Measurements from ENCODE around the gene MYO10.

MYO10 gene

DNA sequence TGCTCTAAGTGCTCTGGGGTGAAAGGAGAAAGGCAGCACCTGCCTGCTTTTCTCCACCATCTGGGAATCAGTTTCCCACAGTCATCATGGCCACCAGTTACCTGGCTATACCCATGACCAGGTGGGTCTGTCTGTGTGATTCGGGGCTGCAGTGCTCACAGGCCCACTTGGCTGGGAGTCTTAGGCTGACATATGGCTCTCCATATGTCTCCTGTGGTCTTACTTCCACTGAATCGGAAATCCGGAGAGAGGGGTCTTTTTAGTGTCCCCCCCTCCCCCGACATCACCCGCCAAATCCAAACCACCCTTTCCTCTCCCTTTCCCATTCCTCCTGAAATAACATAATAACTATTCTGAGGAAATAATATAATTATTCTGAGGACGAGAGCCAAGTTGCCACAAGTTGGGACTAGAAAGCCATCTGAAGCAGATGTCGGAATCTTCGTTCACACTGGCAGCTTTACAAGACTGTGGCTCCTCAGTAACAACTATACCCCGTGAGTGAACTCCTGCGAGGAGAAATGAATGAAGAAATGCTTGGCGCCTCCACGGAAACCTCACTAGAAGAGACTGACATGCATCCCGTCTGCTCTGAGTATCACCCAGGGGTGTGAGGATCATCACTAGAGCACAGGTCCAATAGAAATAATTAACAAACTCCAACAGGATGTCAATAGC, 143.4 kb downstream of the MYO10 start:
- in situ Hi-C loops (cut with MboI; ENCODE audit: low sequenced_read_pairs) = loop anchor here (25.0 kb wide), 1 partner anchor 1520 kb away; no protein-coding TSS in a partner anchor

DNA sequence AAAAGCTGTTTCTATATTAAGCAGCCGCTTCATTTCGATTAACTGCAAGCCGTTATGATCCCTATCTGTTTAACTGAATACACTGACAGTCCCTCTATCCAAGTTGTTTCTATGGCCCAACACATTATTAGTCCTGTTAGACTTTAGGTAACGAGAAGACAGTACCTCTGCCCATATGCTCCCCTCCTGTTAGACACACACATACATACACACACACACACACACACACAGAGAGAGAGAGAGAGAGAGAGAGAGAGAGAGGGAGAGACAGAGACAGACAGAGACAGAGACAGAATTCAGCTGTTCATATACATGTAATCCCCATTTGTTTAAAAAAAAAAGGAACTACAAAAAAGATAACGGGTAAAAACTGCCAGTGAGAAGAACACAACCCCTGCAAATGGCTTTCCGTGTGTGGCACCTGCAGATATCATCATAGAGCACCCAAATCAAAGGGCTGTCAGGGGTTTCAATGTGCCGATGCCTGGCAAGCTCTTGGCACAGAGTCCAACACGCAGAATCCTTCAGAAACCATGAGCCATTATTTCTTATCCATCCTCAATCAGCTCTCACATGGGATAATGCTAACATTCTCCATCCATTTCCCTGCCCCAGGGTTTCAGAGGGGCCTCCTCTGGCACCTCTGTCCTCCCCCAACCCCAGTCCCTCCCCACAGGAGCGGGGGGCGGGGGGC, 144.0 kb downstream of the MYO10 start:
- in situ Hi-C loops (cut with MboI; ENCODE audit: low sequenced_read_pairs) = loop anchor here (25.0 kb wide), 1 partner anchor 1520 kb away; no protein-coding TSS in a partner anchor

DNA sequence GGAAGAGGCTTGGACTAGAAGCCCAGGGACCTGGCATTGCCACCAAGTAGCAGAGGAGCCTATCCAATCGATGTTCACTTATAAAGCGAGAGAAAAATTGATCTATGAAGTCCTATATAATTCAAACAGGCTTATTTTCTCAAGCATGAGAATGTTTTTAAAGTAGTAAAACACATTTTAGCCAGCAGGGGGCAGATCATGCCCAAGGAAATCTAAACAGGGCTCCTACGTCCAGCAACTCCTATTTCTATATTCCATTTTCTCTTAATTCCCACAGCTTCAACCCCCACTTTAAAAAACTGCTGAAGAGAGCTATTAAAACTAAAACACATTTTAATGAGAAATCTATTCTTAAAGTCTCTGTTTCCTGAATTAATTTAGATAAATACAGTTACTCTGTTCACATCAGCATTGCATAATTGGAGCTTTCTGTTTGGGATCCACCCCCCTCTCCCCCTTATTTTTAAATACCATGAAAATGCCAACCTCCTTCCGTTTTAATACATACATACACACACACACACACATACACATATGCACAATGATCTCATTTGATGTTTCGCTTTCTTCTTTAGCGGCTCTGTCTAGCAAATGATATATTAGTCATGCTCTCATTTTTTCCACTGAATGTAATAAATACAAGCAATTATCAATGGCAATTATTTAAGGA, 144.9 kb downstream of the MYO10 start:
- in situ Hi-C loops (cut with MboI; ENCODE audit: low sequenced_read_pairs) = loop anchor here (25.0 kb wide), 1 partner anchor 1521 kb away; no protein-coding TSS in a partner anchor

DNA sequence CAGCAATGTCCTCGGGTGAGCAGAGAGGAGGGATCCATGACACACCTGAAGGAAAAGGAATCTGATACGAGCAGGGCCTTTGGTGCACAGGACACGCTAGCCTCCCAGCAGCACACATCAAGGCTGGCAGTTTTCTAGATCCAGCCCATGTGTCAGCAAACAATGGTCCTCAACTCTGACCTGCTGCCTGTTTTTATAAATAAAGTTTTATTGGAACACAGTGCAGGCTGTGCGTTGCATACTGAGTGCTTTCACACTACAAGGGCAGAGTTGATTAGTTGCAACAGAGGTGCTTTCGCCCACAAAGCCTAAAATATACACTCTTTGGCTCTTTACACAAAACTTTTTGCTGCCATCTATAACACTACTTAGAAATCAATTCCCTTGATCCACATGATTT, 147.1 kb downstream of the MYO10 start:
- in situ Hi-C loops (cut with MboI; ENCODE audit: low sequenced_read_pairs) = loop anchor here (5.0 to 25.0 kb wide), 2 partner anchors 398 to 1523 kb away; no protein-coding TSS in a partner anchor

DNA sequence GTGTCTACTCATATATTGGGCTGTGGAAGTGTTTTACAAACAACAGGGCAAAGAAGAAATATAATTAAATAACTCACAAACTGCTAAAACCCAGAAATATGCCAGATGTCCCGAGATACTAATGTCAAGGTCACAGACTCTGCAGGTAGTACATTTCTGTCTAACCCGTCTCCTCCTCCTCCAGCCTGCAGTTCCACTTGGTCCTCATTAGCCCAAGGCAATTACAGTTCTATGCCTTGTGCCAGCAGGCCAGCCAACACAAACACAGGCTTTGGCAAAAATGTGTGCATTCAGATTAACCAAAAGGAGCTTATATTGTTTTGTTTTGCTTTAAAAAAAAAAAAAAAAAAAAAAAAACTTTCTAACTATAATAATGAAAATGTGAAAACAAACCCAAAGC, 148.8 kb downstream of the MYO10 start:
- in situ Hi-C loops (cut with MboI; ENCODE audit: low sequenced_read_pairs) = loop anchor here (5.0 to 25.0 kb wide), 2 partner anchors 400 to 1525 kb away; no protein-coding TSS in a partner anchor

DNA sequence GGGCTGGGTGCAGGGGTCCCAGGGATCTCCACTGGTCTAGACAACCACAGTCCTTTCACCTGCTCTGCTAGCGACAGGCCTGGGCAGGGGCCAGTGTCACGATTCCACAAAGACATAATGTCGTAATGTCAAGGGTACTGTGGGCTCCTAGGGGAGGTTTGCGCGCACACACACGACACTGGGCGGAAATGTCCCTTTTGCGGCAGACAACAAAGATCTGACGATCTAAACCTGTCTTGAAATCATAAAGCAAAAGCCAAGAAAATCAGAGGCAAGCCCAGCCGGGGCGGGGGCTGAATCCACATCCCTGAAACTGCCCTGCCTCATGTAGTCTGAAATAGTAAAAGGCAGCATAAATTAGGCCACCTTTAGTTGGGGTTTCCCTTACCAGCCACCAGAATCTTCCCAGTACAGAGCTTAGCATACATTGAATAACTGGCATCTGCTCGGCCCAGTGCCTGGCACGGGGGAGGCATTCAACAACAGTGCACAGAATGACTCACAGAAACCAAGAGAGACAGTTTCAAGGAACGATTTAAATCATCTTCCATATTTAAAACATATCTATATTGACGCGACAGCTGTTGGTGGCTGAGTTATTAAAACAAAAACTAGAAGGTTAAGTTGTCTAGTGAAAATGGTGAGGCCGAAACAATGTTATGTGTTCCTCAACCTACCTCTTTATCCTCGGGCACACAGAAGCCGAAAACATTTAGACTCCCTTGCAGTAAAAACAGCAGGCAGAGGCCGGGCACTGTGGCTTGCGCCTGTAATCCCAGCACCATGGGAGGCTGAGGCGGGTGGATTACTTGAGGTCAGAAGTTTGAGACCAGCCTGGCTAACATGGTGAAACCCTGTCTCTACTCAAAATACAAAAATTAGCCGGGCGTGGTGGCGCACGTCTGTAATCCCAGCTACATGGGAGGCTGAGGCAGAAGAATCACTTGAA, 151.0 kb downstream of the MYO10 start:
- in situ Hi-C loops (cut with MboI; ENCODE audit: low sequenced_read_pairs) = loop anchor here (5.0 to 25.0 kb wide), 2 partner anchors 402 to 1527 kb away; no protein-coding TSS in a partner anchor

DNA sequence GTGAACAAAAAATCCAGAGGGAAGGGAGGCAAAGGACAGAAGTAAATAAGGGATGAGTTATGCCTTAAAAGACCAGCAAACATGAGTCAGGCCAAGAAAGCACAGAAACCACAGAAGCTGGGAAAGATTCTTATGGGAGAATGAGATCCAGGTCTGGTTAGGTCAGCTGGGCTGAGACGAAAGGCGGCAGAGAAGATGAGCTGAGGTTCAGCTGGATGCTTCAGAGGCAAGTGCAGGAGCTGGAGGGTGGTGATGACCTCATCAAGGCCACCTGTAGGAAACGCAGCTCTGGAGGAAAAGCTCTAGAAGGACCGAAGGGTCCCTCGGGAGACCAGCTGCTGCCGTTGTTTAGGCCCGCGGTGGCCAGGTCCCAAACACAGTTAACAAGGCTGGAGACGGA, 152.0 kb downstream of the MYO10 start:
- in situ Hi-C loops (cut with MboI; ENCODE audit: low sequenced_read_pairs) = loop anchor here (25.0 kb wide), 1 partner anchor 1528 kb away; no protein-coding TSS in a partner anchor

DNA sequence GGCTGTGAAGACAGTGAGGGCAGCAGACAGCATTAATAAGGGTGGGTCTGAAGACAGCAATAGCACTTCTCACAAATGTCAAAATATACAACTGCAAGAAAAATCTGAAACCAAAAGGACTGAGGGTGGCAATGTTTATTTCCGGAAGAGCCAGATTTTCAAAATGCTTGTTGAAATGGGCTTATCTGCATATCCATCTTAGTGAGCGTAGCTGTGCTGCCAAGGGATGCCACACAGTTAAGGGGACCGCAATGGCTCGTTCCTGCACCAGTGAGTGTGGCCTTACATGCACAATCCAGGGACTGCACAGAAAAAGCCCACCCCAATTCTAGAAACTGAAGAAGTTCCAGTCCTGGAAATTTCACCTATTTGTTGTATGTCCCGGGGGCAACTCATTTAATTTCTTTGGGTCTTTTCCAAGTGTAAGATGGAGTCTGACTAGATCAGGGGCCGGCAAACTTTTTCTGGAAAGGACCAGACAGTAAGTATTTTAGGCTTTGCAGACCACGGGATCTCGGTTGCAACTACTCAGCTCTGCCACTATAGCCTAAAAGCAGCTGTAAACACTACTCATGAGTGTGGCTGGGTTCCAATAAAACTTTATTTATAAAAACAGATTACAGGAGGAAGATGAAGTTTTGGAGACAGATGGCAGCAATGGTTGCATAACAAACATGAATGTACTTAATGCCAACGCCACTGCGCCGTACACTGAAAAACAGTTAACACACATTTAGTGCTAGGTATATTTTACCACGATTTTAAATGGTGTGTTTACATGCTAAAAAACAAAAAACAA, 154.1 kb downstream of the MYO10 start:
- in situ Hi-C loops (cut with MboI; ENCODE audit: low sequenced_read_pairs) = loop anchor here (25.0 kb wide), 1 partner anchor 1530 kb away; no protein-coding TSS in a partner anchor

DNA sequence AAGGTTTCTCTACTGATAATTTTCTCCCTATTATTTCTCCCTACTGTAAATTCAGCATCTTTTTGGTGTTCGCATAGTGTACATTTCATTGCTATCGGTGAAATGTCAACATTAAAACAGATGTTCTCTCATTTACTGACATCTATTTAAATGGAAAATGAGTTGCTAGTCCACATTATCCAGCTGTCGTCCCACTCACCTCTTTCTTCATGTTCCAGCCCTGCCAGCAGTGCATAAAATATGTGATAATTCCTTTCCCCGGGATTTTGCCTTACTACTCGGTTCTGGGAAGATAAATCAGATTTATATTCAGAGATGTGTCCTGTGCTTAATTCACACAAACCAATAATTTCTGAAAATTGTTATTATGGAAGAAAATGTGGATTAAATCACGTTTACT, 155.8 kb downstream of the MYO10 start:
- in situ Hi-C loops (cut with MboI; ENCODE audit: low sequenced_read_pairs) = loop anchor here (25.0 kb wide), 1 partner anchor 1532 kb away; no protein-coding TSS in a partner anchor

DNA sequence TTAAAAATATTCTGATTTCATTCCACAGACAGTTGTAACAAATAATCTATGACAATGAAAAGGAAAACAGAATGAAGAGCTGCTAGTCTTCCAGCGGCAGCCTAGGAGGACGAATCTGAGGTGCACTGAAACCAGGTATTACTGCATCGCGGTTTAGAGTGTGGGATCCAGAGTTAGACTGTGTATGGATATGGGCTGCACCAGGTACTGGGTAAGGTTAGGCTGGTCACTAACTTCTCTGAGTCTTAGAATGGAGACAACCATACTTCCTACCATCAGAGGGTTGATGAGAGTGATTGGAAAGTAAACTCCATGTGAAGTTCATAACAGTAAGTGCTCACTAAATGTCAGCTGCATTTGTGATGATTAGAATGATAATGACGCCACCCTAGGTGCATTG, 158.7 kb downstream of the MYO10 start:
- in situ Hi-C loops (cut with MboI; ENCODE audit: low sequenced_read_pairs) = loop anchor here (25.0 kb wide), 1 partner anchor 1535 kb away; no protein-coding TSS in a partner anchor

DNA sequence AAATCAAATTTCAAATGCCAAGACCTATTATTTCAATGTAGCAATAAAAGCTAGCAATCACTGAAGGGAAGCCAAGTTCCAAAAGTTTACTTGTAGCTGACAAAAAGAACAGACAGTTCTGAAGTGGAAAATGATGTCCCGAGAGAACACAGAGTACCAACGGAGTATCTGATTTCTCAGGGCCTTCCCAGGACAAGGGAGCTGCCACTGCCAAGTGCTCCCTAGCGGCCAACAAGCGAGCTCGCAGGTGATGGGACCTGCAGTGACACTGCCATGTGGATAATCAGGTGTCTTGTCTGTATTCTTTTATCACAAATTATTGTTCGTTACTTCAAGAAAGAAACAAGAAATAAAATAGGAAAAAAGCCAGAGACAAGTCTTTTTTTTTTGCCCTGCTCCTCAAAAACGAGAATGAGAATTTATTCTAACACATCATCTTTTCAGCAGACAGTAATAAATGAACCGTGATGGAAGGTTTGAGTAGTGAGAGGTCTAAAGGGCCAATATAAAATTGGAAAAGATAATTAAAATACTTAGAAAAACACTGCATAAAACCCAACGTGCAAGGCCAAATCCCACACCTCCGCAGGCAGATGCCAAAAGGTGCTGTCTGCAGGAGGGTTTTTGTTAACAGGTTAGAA, 159.4 kb downstream of the MYO10 start:
- in situ Hi-C loops (cut with MboI; ENCODE audit: low sequenced_read_pairs) = loop anchor here (25.0 kb wide), 1 partner anchor 1536 kb away; no protein-coding TSS in a partner anchor

DNA sequence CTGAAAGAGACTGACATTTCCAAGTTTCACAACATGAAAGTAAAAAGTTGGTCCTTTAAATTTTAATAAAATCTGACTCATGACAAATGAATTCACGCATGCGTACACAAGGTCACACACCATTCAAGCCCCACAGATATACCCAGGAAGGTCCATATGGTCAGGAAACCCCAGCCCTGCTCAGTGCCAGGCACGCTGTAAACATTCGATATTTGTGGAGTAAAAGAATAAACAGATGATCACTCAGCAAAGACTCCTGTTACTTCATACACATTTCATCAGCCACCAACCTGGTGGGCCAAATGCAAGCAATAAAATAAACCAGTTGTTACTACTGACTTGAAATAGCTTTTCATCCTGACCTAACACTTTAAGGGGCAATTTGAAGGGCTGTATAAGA, 161.3 kb downstream of the MYO10 start:
- in situ Hi-C loops (cut with MboI; ENCODE audit: low sequenced_read_pairs) = loop anchor here (25.0 kb wide), 1 partner anchor 1537 kb away; no protein-coding TSS in a partner anchor

DNA sequence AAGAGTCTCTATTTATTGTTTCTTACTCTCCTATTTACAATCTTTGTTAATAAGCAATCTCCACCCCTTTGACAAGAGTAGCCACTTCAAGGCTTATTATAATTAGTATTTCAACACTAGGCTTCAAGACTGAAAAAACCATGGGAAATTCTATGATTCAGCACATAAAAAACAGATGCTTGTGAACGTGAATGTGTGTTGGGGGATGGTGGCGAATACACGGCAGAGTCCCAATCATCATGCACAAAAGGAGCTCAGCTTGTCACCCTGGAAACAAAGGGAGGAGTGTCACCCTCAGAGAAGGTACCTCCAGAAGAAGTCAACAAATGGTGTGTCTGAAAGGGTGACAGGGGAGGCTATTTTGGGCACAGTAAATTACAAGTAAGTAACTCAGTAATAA, 162.1 kb downstream of the MYO10 start:
- in situ Hi-C loops (cut with MboI; ENCODE audit: low sequenced_read_pairs) = no loop called here

DNA sequence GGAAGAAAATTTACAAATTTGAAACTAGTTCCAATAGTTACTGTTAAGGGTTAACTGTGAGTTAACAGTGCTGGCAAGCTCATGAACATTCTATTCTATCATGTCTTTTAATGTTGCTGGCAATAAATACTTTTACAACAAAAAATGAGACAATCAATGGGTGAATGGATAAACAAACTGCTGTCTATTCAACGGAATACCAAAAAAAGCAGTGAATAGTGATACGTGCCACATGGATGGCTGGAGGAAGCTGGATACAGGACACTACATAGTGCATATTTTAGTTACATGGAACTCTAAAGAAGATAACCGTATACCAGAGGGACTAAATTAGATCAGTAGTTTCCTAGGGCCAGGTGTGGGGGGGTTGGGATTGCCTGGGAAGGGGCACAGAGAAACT, 163.5 kb downstream of the MYO10 start:
- in situ Hi-C loops (cut with MboI; ENCODE audit: low sequenced_read_pairs) = no loop called here

DNA sequence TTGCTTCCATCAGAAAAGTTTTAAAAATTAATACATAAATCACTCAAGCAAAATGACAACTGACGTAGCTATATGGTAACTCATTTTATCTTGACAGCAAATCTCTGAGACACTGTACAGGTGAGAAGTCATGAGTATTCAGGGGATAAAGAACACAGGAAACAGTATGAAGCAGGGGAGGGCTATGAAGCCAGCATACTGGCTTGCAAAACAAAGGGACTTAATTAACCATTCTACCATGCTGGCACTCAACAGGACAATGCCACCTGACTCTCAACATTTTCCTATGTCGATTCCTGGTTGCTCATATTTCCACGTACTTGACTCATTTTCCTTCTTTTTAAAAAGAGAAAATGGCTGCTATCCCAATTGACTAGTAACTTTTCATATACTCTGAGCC, 167.9 kb downstream of the MYO10 start:
- in situ Hi-C loops (cut with MboI; ENCODE audit: low sequenced_read_pairs) = no loop called here

DNA sequence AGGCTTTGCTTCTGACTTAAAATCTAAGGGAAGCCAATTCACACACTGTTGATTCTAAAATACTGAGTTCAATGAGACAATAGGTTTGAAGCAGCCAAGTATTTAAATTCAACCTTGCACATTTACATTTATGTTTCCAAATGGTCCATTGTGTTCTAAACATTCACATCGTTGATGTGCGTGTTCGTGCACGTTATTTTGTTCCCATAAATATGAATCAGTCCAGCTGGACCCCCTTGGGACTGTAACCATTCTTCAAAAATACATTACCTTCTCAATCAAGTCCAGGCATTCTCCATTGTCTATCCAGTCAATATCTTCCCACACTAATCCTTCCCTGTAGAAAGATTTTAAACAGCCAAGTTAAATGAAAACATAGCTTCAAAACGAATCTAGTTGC, 172.9 kb downstream of the MYO10 start:
- in situ Hi-C loops (cut with MboI; ENCODE audit: low sequenced_read_pairs) = no loop called here

DNA sequence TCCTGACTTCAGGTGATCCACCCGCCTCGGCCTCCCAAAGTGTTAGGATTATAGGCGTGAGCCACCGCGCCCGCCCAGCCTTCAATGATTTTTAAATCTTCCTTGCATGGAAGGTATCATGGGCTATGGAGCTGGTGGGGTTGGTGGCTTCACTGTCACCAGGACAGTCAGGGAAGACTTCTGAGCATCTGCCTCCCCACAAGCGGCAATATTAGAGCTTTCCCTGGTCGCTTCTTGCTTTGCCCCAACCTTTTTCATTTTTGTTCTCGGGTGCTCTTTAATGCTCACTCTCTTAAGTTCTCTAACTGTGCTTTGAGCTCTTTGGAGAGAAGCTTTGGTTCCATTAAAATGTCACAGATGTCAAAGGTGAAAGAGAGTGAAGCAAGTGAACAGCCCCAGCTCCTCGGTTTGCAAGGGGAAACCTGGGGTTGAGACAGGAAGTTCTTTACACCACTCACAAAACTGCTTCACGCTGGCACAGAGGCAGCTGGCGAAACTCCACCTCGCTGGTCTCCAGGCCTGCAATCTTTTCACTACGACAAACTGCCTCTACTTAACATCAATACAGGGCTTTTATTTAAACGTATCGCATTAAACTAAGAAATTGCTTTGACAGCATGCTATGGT, 176.8 kb downstream of the MYO10 start:
- in situ Hi-C loops (cut with MboI; ENCODE audit: low sequenced_read_pairs) = no loop called here

DNA sequence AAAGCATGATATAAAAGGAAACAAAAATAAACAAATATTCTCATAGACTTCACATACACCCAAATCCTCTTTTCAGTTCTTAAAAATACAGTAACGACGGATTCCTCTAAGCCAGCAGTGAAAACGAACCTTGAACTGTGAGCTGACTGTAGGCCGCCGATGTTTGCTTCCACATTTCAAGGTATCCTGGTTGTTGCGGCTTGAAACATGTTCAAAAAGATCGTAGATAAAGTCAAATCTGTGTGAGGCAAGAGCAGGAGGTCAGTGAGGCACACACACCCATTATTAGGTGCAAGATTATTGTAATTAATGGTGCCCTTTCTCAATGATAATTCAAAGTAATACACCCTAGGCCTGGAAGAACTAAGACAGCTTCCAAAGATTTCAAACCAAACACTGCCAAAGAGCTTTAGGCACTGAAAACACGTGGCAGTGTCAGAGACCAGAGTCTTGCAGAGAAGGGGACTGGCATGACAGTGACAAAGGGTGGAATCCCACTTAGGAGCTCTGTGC, 178.0 kb downstream of the MYO10 start:
- in situ Hi-C loops (cut with MboI; ENCODE audit: low sequenced_read_pairs) = no loop called here

Measured in HL-60/S4 (cell line).